DMS53 treated with DMSO at 0.1 percent for 48 hours (cell line): ENCODE results near the gene JMJD6.
"Not testable (repeated sequence)": the region's sequence is repeated elsewhere in the genome, so short reads cannot be mapped to it uniquely, and the experiment has no call there.

Source experiments
- DNase-seq: peaks from one replicate; lab custom pipeline; 2025; ENCODE audit not compliant: unreplicated experiment; lab: John Stamatoyannopoulos, UW

JMJD6 gene

DNA sequence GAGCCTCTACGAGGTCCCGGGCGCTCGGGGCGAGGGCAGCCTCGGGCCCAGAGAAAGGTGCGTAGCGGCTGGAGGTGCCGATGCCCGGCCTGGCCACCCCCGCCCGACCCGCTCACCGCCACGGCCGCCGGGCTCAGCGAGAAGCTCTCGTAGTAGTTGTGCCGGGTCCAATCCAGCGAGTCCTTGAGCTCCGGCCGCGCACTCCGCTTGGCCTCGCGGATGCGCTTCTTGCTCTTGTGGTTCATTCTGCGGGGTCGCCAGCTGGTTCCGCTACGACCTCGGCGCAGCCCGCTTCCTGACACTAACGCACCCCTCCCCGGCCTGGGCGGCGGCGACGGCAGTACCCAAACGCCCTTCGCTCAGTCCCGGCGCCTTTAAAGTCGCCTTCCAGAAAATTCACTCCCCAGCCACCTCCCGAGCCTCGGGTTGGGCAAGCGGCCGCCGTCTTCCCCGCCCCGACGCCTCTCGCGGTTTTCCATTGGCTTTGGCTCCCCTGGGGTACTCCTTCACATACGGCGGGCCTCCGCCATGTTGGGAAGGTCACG, at the start of gene JMJD6:
JMJD6 (minus strand) TSS at position 376 of the 545 bp plus-strand sequence; CDS start at position 245, 131 bp downstream.
- peak; percentile 93 for DNase-seq

- DNase-seq = no peak
These were observed 48.7 kb upstream of the JMJD6 start for GRCh38 chr17:76775021-76775600.

- DNase-seq = no peak
These were observed 46.6 kb upstream of the JMJD6 start for GRCh38 chr17:76772842-76773525.

- DNase-seq = no peak
These were observed 32.2 kb upstream of the JMJD6 start for GRCh38 chr17:76758570-76758969.

DNA sequence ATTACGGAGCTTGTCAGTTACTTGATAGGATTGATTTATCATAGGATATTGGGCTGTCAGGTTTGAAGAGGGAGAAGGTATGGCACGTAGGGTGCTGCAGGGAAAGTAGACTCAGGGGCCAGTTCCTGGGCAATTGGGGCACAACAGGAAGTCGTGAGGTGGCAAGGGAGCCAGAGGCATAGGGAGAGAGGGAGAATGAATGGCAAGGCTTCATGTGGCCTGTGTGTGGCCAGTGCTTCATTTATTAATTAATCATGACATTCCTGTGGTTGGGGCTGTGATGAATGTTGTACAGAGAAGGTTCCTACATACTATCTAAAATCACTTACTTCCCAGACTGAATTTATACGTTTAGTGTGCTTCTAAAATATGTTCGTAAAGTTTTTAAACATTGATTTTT, 30.9 kb upstream of the JMJD6 start:
- DNase-seq = no peak

DNA sequence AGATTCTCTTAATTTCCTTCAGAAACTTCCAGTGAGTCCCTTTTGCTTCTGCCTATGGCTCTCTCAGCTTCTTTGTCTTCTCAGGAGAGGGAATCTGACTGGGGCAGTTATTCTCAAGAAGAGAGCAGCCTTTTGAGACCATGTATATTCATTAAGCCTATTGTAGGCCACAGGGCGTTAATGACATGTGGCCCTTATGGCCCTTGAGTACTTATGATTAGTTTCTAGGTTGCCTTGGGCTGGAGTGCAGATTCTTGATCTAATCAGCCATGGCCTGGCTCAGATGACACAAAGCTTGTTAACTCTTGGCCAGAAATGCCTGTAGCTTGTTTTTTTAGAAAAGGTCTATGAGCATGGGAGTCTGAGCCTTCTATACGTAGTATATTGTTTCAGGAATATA, 28.9 kb upstream of the JMJD6 start:
- no peak for DNase-seq

DNA sequence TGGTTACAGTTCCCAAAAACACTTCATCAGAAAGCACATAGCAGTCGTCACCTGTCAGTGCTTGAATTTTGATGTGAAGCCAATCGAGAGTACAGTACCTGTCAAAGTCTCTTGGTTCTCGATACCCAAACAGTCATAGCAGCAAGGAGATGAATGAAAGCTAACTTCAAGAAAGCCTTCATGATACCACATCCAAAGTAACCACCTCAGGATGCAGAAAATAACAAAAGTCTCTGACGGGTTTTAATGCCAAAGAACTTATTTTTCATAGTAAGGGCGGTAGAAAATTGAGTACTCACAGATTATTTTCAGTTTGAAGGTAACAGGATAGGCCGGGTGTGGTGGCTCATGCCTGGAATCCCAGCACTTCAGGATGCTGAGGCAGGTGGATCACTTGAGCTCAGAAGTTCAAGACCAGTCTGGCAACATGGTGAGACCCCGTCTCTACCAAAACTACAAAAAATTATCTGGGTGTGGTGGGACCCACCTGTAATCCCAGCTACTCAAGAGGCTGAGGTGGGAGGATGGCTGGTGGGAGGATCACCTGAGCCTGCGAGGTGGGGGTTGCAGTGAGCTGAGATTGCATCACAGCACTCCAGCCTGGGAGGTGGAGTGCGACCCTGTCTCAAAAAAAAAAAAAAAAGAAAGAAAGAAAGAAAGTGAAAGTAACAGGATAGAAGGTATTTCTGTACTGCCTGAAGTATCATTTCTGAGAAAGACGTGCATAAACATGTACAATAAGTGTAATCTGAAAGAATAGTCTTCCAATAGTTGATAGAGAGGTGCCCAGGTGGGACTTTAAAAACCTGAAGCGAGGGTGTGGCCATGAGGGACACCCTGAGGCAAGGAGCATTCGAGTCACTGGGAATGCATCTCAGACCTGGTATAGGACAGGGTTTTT, 26.9 kb upstream of the JMJD6 start:
- DNase-seq = no peak

DNA sequence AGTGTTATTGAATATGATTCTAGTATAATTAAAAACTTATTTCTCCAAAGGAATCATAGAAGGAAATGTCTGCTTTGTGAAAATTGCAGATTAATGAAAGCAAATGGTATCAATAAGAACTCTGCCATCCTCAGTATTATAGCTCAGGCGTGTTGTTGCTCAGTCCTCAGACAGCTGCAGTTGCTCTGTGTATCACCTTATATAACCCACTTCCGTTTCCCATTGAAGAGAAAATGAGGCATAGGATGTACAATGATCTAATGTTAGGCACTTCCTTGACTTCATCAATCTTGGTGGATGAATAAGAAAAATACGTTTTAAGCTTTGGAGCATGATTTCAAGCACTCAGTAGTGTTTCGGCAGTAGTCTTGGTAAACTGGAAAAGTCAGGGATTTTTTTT, 25.6 kb upstream of the JMJD6 start:
- DNase-seq = no peak

- DNase-seq = no peak
These were observed 25.1 kb upstream of the JMJD6 start for GRCh38 chr17:76751416-76751993.

DNA sequence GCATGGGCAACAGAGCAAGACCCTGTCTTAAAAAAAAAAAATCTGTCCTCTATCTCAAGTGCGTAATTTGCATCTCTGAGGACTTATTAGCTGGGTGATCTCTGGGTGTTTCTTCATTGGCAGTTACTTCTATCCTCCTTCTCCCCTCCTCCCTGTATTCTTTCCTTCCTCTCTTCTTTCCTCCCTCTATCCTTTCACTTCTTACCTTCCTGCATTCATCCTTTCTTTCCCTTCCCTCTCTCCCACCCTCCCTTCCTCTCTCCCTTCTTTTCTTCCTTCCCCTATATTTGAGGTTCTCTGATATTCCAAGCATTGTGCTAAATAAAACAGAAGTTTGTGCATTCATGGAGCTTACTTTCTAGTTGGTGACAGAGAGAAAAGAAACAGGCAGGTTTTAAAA, 22.3 kb upstream of the JMJD6 start:
- DNase-seq = no peak

- no peak for DNase-seq
These were observed 21.4 kb upstream of the JMJD6 start for GRCh38 chr17:76747716-76748363.

DNA sequence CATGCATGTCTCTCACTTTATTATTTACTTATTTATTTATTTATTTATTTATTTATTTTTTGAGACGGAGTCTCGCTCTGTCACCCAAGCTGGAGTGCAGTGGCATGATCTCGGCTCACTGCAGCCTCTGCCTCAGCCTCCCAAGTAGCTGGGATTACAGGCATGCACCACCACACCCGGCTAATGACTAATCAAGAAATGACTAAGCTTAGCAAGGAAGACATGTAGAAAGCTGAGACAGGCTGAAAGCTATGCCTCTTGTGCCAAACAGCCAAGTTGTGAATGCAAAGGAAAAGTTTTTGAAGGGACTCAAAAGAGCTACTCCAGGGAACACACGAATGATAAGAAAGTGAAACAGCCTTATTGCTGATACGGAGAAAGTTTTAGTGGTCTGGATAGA, 19.4 kb upstream of the JMJD6 start:
- DNase-seq = not testable (repeated sequence)

GRCh38 chr17:76744747-76745146, 18.3 kb upstream of the JMJD6 start:
- DNase-seq = no peak

- no peak for DNase-seq
These were observed 16.6 kb upstream of the JMJD6 start for GRCh38 chr17:76742958-76743357.

DNA sequence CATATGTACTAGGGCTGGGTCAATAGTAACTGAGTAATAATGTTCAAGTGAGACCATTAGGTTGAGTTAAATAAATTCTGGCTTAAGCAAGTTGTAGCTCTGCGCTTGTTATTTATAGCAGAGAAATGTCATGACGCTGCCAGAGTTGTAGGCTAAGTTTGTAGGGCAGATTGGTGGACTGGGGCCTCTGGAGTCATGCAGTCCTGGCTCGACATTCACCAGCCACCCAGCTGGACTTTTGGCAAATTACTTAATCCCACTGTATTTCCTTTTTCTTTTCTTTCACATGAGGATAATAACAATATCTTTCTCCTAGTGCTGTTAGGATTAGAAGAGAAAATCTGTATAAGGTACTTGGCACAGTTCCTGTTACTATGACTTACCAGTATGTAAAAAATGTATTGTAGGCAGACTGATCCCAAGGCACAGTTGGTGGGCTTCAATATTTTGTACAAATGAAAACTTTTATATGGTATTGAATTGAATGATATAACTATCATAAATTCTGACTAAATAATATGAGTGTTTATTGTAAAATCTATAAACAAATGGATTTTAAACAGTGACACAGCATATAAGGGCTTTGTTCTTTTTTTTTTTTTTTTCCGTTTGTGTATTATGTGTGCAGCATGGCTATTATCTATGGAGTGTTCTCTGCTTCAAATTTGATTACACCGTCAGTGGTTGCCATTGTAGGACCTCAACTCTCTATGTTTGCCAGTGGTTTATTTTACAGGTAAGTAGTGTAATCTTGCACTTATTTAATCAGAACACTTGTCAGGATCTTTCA, 14.1 kb upstream of the JMJD6 start:
- DNase-seq = no peak

DNA sequence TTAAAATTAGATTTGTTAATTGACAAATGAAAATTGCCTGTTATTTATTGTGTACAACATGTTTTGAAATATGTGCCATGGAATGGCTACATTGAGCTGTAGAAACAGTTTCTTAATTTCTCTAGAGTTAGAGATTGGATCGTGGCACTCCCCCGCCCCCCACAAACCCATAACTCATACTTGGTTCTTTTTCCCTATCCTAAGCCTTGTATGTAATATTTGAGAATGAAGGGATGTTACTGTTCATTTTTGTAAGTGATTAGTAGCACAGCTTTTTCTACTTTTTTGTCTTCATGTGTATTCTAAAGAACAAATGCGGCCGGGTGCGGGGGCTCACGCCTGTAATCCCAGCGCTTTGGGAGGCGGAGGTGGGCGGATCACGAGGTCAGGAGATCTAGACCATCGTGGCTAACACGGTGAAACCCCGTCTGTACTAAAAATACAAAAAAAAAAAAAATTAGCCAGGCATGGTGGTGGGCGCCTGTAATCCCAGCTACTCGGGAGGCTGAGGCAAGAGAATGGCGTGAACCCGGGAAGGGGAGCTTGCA, 13.2 kb upstream of the JMJD6 start:
- not testable (repeated sequence) for DNase-seq

- DNase-seq = no peak
These were observed 12.1 kb upstream of the JMJD6 start for GRCh38 chr17:76738468-76738850.

DNA sequence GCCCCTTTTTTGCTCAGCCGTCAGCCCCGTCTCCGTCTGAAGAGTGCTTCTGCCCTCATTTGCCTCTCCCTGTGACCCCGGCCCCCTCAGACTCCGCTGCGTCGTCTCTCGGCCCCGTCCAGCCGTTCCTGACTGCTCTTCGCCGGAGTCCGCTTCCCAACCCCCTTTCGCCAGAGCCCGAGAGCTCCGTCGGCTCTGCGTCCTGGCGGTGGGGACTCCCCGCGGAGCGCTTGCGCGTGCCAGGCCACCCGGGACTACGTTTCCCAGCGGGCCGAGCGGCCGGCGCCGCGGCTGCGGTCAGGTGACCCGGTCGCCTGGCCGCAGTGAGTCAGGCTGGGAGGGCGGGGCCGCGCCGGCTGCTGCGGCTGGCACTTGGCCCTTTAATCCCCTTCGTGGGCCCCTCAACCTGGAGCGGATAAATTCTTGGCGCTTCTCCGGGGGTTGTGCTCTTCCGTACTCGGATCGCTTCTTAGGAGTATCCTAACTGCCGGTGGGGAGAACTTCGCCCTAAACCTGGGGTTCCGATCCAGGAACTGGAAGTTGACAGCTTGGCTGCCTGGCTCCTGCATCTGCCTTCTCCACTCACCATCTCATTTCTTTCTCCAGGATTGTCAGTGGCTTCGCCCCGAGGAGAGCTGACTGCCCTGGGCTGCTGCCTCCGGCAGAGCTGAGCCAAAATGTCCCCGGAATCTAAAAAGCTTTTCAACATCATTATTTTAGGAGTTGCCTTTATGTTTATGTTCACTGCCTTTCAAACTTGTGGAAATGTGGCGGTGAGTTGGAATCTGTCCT, 11.5 kb upstream of the JMJD6 start, which contains the start of gene MFSD11:
MFSD11 (plus strand) TSS at position 444 of the 792 bp plus-strand sequence; CDS start at position 678, 234 bp downstream.
- peak; percentile 89 for DNase-seq
